GM23338 (cell line): ENCODE results near the gene PIGU. TPM values are rescaled to one million over a fixed set of nuclear protein-coding genes. Genes with fewer than 3 reads are reported as not detected.

Experiments used
- ATAC-seq: fragments of 200-7000 bp; cut with Tn5 transposase; 3 replicates; pipeline ENCODE4 v1.9.1; 2020
- DNase-seq: peaks from one replicate; pipeline ENCODE4 v3.0.0-alpha.2; 2015; ENCODE audit warnings: low spot score
- H2AFZ ChIP-seq: fragments of 200-600 bp; sonication (generic); 2 replicates; pipeline ENCODE4 v1.8.0; 2016; ENCODE audit warnings: antibody characterized with exemption, mild to moderate bottlenecking, moderate library complexity
- H3F3A ChIP-seq: fragments of 200-600 bp; sonication (generic); replicated peaks from 2 replicates; pipeline ENCODE4 v1.8.0; 2017; ENCODE audit warnings: antibody characterized with exemption, mixed run types, low read depth
- H3K27ac ChIP-seq: fragments of 200-600 bp; sonication (generic); 2 replicates; pipeline ENCODE4 v1.6.1; 2016; ENCODE audit warnings: low read depth
- H3K27me3 ChIP-seq: fragments of 200-600 bp; sonication (generic); 2 replicates; pipeline ENCODE4 v1.8.0; 2016; ENCODE audit warnings: mild to moderate bottlenecking, mixed run types, moderate library complexity; ENCODE audit not compliant: insufficient read depth
- H3K36me3 ChIP-seq: fragments of 200-600 bp; sonication (generic); 2 replicates; pipeline ENCODE4 v1.8.0; 2016; ENCODE audit warnings: mild to moderate bottlenecking; ENCODE audit not compliant: insufficient read depth
- H3K4me1 ChIP-seq: fragments of 200-600 bp; sonication (generic); 2 replicates; pipeline ENCODE4 v1.8.0; 2016; ENCODE audit warnings: mild to moderate bottlenecking, moderate library complexity; ENCODE audit not compliant: insufficient read depth
- H3K4me2 ChIP-seq: fragments of 200-600 bp; sonication (generic); 2 replicates; pipeline ENCODE4 v1.7.1; 2017; ENCODE audit warnings: mixed run types
- H3K4me3 ChIP-seq: fragments of 200-600 bp; sonication (generic); 2 replicates; pipeline ENCODE4 v1.6.1; 2016; ENCODE audit warnings: mixed run types
- H3K79me2 ChIP-seq: fragments of 200-600 bp; sonication (generic); replicated peaks from 2 replicates; pipeline ENCODE4 v1.8.0; 2017; ENCODE audit warnings: mild to moderate bottlenecking; ENCODE audit not compliant: insufficient read depth
- H3K9me2 ChIP-seq: fragments of 200-600 bp; sonication (generic); 2 replicates; pipeline ENCODE4 v1.8.0; 2017; ENCODE audit not compliant: insufficient read depth
- H4K20me1 ChIP-seq: fragments of 200-600 bp; sonication (generic); replicated peaks from 2 replicates; pipeline ENCODE4 v1.8.0; 2017; ENCODE audit warnings: mild to moderate bottlenecking; ENCODE audit not compliant: insufficient read depth
- H3K27ac Mint-ChIP-seq: 2 replicates; pipeline ENCODE4 v1.8.0; 2020; ENCODE audit warnings: inconsistent platforms, mild to moderate bottlenecking, moderate library complexity, mixed read lengths
- H3K27me3 Mint-ChIP-seq: 3 replicates; pipeline ENCODE4 v1.8.0; 2022; ENCODE audit warnings: low read depth, mild to moderate bottlenecking, moderate library complexity, mixed read lengths, inconsistent platforms; ENCODE audit not compliant: insufficient read depth, poor library complexity
- H3K36me3 Mint-ChIP-seq: 3 replicates; pipeline ENCODE4 v1.8.0; 2021; ENCODE audit warnings: low read depth, mild to moderate bottlenecking, inconsistent platforms, moderate library complexity, mixed read lengths
- H3K4me1 Mint-ChIP-seq: 3 replicates; pipeline ENCODE4 v1.8.0; 2020; ENCODE audit warnings: mild to moderate bottlenecking, inconsistent platforms, mixed read lengths
- H3K4me3 Mint-ChIP-seq: 3 replicates; pipeline ENCODE4 v1.8.0; 2021; ENCODE audit warnings: moderate library complexity, mild to moderate bottlenecking, inconsistent platforms, mixed read lengths
- H3K9me3 Mint-ChIP-seq: 3 replicates; pipeline ENCODE4 v1.8.0; 2020; ENCODE audit warnings: moderate library complexity, mild to moderate bottlenecking, inconsistent platforms, mixed read lengths
- EZH2 ChIP-seq: fragments of 200-600 bp; sonication (generic); IDR thresholded peaks from one replicate; pipeline ENCODE4 v1.8.0; 2017; ENCODE audit warnings: antibody characterized with exemption, mild to moderate bottlenecking, low read depth; ENCODE audit not compliant: unreplicated experiment
- JUNB ChIP-seq: IDR thresholded peaks from one replicate; pipeline ENCODE4 v1.6.1; 2016; ENCODE audit warnings: antibody characterized with exemption; ENCODE audit not compliant: unreplicated experiment
- NANOG ChIP-seq: IDR thresholded peaks from 2 replicates; pipeline ENCODE4 v1.6.1; 2016; ENCODE audit warnings: antibody characterized with exemption, borderline replicate concordance
- POLR2AphosphoS5 ChIP-seq: IDR thresholded peaks from 2 replicates; pipeline ENCODE4 v1.6.1; 2016; ENCODE audit warnings: antibody characterized with exemption, low read depth
- ZNF114 ChIP-seq: fragments of 250-450 bp; sonication (Bioruptor Pico); IDR thresholded peaks from 2 replicates; pipeline ENCODE4 v1.5.0; 2020; ENCODE audit warnings: mild to moderate bottlenecking, moderate library complexity
- ZNF331 ChIP-seq: fragments of 250-450 bp; sonication (Bioruptor Pico); IDR thresholded peaks from 2 replicates; pipeline ENCODE4 v1.5.0; 2020; ENCODE audit warnings: low read depth, mild to moderate bottlenecking, moderate library complexity
- polyA plus RNA-seq: library from polyadenylated mRNA; unstranded; fragments of >200 nt; fragmentation: Nextera tagmentation; extraction: Ambion mirVana; gene quantifications from 2 replicates; pipeline ENCODE4 v1.2.1, GENCODE V29; 2016
- total RNA-seq: library from RNA; depleted of rRNA; stranded (reverse); fragments of >200 nt; shearing (Covaris generic); gene quantifications from 2 replicates; pipeline ENCODE4 v1.2.3, GENCODE V29; 2014
- TF ChIP-seq, protein P1 (sequence below): IDR thresholded peaks from one replicate; pipeline ENCODE4 v1.6.1; 2018; ENCODE audit warnings: antibody characterized with exemption; ENCODE audit not compliant: unreplicated experiment
- TF ChIP-seq, protein P2 (sequence below): fragments of 250-450 bp; sonication (Bioruptor Pico); IDR thresholded peaks from 2 replicates; pipeline ENCODE4 v1.5.0; 2020; ENCODE audit warnings: mild to moderate bottlenecking, moderate library complexity
- TF ChIP-seq, protein P3 (sequence below), 2 experiments: fragments of 200-600 bp in 1 of 2; sonication (generic) in 1 of 2; conservative IDR thresholded peaks; 2 replicates each; pipeline versions ENCODE4 v1.5.1 to v1.6.1; 2016 to 2017; ENCODE audit warnings: antibody characterized with exemption in 2 of 2, low read depth in 2 of 2, mild to moderate bottlenecking in 2 of 2, moderate library complexity in 1 of 2

PIGU gene
- total and polyA plus RNA-seq, 2 experiments from 2014 or later, result 24.3 to 28.9 TPM

DNA sequence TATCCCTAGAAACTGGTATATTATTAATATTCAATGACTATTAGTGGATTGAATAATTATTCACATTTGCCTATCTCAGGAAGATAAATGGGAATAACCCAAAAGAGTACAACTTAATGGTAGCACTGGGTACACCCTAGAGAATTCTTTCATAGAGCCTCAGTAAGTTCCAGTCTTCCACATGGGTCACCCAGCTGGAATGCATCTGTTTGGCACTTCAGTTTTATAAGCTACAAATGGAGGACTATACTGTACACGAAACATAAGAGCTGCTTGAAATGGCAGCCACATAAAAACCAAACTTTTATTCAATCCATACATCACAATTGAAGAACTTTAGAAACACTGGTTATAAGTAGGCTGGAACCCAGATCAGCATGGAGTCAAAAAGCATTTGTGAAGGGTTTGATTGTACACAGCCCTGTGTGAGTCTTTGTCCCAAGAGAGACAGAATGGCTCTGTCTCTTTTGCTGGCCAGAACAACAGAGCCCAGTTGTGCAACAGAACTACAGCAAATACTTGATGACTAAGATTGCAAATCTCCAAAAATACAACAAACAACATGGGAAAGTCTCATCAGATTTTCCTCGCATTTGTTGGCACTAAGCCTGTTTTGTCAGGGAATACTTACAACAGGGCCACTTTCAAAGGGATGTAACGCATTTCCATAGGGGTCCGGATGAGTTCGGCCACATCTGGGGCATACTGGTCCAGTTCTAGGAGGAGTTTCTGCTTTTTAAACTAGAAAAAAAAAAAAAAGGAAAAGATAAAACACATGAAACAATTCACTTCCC is 39.5 kb downstream of the PIGU start:
- Mint-ChIP-seq H3K36me3 (peaks cover 25% of the 10 kb centered on the region; the same call in 2 of the 3 replicates), H3K27ac (no peak overlapping the region), H3K4me1 (no peaks in the 10 kb centered on the region), H3K9me3 (no peaks in the 10 kb centered on the region), H3K4me3 (no peak overlapping the region), H3K27me3 (no peaks in the 10 kb centered on the region)
- Histone ChIP-seq H2AFZ (no peak overlapping the region), H3F3A (no peaks in the 10 kb centered on the region), H3K27me3 (no peaks in the 10 kb centered on the region), H3K4me3 (no peak overlapping the region), H3K27ac (no peak overlapping the region), H3K4me1 (no peaks in the 10 kb centered on the region), H3K79me2 (no peaks in the 10 kb centered on the region), H3K36me3 (peaks cover 4% of the 10 kb centered on the region; the same call in 1 of the 2 replicates), H4K20me1 (no peaks in the 10 kb centered on the region; the same call in 1 of the 2 replicates), H3K4me2 (no peak overlapping the region), H3K9me2 (no peaks in the 10 kb centered on the region)
- ATAC-seq, result no peak
- DNase-seq, result no peak
- TF ChIP-seq ZNF331 (CRISPR knock-in tag) (no peak), JUNB (no peak), POLR2AphosphoS5 (no peak), NANOG (no peak)
- TF ChIP-seq, protein P1, sequence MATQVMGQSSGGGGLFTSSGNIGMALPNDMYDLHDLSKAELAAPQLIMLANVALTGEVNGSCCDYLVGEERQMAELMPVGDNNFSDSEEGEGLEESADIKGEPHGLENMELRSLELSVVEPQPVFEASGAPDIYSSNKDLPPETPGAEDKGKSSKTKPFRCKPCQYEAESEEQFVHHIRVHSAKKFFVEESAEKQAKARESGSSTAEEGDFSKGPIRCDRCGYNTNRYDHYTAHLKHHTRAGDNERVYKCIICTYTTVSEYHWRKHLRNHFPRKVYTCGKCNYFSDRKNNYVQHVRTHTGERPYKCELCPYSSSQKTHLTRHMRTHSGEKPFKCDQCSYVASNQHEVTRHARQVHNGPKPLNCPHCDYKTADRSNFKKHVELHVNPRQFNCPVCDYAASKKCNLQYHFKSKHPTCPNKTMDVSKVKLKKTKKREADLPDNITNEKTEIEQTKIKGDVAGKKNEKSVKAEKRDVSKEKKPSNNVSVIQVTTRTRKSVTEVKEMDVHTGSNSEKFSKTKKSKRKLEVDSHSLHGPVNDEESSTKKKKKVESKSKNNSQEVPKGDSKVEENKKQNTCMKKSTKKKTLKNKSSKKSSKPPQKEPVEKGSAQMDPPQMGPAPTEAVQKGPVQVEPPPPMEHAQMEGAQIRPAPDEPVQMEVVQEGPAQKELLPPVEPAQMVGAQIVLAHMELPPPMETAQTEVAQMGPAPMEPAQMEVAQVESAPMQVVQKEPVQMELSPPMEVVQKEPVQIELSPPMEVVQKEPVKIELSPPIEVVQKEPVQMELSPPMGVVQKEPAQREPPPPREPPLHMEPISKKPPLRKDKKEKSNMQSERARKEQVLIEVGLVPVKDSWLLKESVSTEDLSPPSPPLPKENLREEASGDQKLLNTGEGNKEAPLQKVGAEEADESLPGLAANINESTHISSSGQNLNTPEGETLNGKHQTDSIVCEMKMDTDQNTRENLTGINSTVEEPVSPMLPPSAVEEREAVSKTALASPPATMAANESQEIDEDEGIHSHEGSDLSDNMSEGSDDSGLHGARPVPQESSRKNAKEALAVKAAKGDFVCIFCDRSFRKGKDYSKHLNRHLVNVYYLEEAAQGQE, result no peak

DNA sequence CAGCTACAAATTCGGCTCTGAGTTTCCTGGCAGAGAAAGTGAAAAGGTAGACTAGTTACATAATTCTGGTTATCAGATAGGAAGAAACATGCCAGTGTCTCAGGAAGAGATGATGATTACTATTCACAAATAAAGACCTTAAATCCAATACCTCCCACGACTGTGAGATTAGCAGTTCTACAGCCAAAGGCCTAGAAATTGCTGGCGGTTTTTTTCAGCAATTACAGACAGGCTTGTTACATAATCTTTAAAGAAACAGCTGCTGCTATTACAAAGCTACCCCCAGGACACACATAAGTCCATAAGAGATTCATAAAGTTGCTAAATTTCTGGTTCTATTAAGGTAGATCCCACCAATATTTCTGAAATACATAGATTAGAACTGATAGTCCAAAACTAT is 40.2 kb downstream of the PIGU start:
- Mint-ChIP-seq H3K4me3 (no peak overlapping the region), H3K27ac (no peak overlapping the region), H3K9me3 (no peaks in the 10 kb centered on the region), H3K36me3 (peaks cover 25% of the 10 kb centered on the region; the same call in 2 of the 3 replicates), H3K27me3 (no peaks in the 10 kb centered on the region), H3K4me1 (no peaks in the 10 kb centered on the region)
- H3K79me2 ChIP-seq, result no peaks in the 10 kb centered on the region
- no peaks in the 10 kb centered on the region for H3K9me2 ChIP-seq
- H2AFZ ChIP-seq, result no peak overlapping the region
- H3K36me3 ChIP-seq, result no peaks in the 10 kb centered on the region; the same call in 1 of the 2 replicates
- no peak overlapping the region for H3K4me3 ChIP-seq
- no peaks in the 10 kb centered on the region for H3K27me3 ChIP-seq
- ATAC-seq, result no peak
- no peak overlapping the region for H3K27ac ChIP-seq
- no peaks in the 10 kb centered on the region for H3F3A ChIP-seq
- H4K20me1 ChIP-seq, result no peaks in the 10 kb centered on the region; the same call in 1 of the 2 replicates
- no peak for DNase-seq
- H3K4me1 ChIP-seq, result no peaks in the 10 kb centered on the region
- H3K4me2 ChIP-seq, result no peak overlapping the region
- TF ChIP-seq, protein P2, sequence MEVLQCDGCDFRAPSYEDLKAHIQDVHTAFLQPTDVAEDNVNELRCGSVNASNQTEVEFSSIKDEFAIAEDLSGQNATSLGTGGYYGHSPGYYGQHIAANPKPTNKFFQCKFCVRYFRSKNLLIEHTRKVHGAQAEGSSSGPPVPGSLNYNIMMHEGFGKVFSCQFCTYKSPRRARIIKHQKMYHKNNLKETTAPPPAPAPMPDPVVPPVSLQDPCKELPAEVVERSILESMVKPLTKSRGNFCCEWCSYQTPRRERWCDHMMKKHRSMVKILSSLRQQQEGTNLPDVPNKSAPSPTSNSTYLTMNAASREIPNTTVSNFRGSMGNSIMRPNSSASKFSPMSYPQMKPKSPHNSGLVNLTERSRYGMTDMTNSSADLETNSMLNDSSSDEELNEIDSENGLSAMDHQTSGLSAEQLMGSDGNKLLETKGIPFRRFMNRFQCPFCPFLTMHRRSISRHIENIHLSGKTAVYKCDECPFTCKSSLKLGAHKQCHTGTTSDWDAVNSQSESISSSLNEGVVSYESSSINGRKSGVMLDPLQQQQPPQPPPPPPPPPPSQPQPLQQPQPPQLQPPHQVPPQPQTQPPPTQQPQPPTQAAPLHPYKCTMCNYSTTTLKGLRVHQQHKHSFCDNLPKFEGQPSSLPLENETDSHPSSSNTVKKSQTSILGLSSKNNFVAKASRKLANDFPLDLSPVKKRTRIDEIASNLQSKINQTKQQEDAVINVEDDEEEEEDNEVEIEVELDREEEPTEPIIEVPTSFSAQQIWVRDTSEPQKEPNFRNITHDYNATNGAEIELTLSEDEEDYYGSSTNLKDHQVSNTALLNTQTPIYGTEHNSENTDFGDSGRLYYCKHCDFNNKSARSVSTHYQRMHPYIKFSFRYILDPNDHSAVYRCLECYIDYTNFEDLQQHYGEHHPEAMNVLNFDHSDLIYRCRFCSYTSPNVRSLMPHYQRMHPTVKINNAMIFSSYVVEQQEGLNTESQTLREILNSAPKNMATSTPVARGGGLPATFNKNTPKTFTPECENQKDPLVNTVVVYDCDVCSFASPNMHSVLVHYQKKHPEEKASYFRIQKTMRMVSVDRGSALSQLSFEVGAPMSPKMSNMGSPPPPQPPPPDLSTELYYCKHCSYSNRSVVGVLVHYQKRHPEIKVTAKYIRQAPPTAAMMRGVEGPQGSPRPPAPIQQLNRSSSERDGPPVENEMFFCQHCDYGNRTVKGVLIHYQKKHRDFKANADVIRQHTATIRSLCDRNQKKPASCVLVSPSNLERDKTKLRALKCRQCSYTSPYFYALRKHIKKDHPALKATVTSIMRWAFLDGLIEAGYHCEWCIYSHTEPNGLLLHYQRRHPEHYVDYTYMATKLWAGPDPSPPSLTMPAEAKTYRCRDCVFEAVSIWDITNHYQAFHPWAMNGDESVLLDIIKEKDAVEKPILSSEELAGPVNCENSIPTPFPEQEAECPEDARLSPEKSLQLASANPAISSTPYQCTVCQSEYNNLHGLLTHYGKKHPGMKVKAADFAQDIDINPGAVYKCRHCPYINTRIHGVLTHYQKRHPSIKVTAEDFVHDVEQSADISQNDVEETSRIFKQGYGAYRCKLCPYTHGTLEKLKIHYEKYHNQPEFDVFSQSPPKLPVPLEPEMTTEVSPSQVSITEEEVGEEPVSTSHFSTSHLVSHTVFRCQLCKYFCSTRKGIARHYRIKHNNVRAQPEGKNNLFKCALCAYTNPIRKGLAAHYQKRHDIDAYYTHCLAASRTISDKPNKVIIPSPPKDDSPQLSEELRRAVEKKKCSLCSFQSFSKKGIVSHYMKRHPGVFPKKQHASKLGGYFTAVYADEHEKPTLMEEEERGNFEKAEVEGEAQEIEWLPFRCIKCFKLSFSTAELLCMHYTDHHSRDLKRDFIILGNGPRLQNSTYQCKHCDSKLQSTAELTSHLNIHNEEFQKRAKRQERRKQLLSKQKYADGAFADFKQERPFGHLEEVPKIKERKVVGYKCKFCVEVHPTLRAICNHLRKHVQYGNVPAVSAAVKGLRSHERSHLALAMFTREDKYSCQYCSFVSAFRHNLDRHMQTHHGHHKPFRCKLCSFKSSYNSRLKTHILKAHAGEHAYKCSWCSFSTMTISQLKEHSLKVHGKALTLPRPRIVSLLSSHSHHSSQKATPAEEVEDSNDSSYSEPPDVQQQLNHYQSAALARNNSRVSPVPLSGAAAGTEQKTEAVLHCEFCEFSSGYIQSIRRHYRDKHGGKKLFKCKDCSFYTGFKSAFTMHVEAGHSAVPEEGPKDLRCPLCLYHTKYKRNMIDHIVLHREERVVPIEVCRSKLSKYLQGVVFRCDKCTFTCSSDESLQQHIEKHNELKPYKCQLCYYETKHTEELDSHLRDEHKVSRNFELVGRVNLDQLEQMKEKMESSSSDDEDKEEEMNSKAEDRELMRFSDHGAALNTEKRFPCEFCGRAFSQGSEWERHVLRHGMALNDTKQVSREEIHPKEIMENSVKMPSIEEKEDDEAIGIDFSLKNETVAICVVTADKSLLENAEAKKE (CRISPR knock-in tag), result no peak
- no peak for TF ChIP-seq EZH2
- TF ChIP-seq, protein P3, sequence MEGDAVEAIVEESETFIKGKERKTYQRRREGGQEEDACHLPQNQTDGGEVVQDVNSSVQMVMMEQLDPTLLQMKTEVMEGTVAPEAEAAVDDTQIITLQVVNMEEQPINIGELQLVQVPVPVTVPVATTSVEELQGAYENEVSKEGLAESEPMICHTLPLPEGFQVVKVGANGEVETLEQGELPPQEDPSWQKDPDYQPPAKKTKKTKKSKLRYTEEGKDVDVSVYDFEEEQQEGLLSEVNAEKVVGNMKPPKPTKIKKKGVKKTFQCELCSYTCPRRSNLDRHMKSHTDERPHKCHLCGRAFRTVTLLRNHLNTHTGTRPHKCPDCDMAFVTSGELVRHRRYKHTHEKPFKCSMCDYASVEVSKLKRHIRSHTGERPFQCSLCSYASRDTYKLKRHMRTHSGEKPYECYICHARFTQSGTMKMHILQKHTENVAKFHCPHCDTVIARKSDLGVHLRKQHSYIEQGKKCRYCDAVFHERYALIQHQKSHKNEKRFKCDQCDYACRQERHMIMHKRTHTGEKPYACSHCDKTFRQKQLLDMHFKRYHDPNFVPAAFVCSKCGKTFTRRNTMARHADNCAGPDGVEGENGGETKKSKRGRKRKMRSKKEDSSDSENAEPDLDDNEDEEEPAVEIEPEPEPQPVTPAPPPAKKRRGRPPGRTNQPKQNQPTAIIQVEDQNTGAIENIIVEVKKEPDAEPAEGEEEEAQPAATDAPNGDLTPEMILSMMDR (conservative IDR thresholded peaks at IDR 0.05; ENCODE audit: low read depth in 2 of 2), result no peak
- TF ChIP-seq ZNF114 (CRISPR knock-in tag), result no peak
